ENCODE results near the gene UBE2D2.

Gene UBE2D2

GRCh38 chr5:139668924-139669661, 108.0 kb downstream of the UBE2D2 start:
- H3K9me3 ChIP-seq (ENCODE audit: control insufficient read depth, low read depth, low read length): no peaks in the 10 kb centered on the region
- no peak overlapping the region for H3K9ac ChIP-seq (ENCODE audit: low read length)
- H3K27me3 ChIP-seq (ENCODE audit: control insufficient read depth, insufficient read depth, low read length): no peaks in the 10 kb centered on the region
- H3K4me3 ChIP-seq (ENCODE audit: low read length): no peak overlapping the region
- H3K4me1 ChIP-seq (ENCODE audit: control insufficient read depth, low read depth, low read length): peaks cover 20% of the 10 kb centered on the region
- H3K27ac ChIP-seq (ENCODE audit: low read length): no peak overlapping the region
- no peaks in the 10 kb centered on the region for H3K36me3 ChIP-seq (ENCODE audit: control insufficient read depth, low read depth, low read length)

GRCh38 chr5:139669662-139670368, 108.7 kb downstream of the UBE2D2 start:
- Histone ChIP-seq H3K4me1 (ENCODE audit: control insufficient read depth, low read depth, low read length) (peaks cover 20% of the 10 kb centered on the region), H3K9ac (ENCODE audit: low read length) (no peak overlapping the region), H3K4me3 (ENCODE audit: low read length) (no peak overlapping the region), H3K27ac (ENCODE audit: low read length) (no peak overlapping the region), H3K27me3 (ENCODE audit: control insufficient read depth, insufficient read depth, low read length) (no peaks in the 10 kb centered on the region), H3K36me3 (ENCODE audit: control insufficient read depth, low read depth, low read length) (no peaks in the 10 kb centered on the region), H3K9me3 (ENCODE audit: control insufficient read depth, low read depth, low read length) (no peaks in the 10 kb centered on the region)

- Histone ChIP-seq H3K9me3 (ENCODE audit: control insufficient read depth, low read depth, low read length) (no peaks in the 10 kb centered on the region), H3K36me3 (ENCODE audit: control insufficient read depth, low read depth, low read length) (no peaks in the 10 kb centered on the region), H3K4me3 (ENCODE audit: low read length) (no peak overlapping the region), H3K27ac (ENCODE audit: low read length) (no peak overlapping the region), H3K9ac (ENCODE audit: low read length) (no peak overlapping the region), H3K4me1 (ENCODE audit: control insufficient read depth, low read depth, low read length) (peaks cover 20% of the 10 kb centered on the region), H3K27me3 (ENCODE audit: control insufficient read depth, insufficient read depth, low read length) (no peaks in the 10 kb centered on the region)
Measured at GRCh38 chr5:139670369-139671095, 109.4 kb downstream of the UBE2D2 start.

GRCh38 chr5:139671096-139671841, 110.1 kb downstream of the UBE2D2 start:
- Histone ChIP-seq H3K36me3 (ENCODE audit: control insufficient read depth, low read depth, low read length) (no peaks in the 10 kb centered on the region), H3K27ac (ENCODE audit: low read length) (no peak overlapping the region), H3K4me3 (ENCODE audit: low read length) (no peak overlapping the region), H3K4me1 (ENCODE audit: control insufficient read depth, low read depth, low read length) (peaks cover 20% of the 10 kb centered on the region), H3K9ac (ENCODE audit: low read length) (no peak overlapping the region), H3K9me3 (ENCODE audit: control insufficient read depth, low read depth, low read length) (no peaks in the 10 kb centered on the region), H3K27me3 (ENCODE audit: control insufficient read depth, insufficient read depth, low read length) (no peaks in the 10 kb centered on the region)

- no peak overlapping the region for H3K9ac ChIP-seq (ENCODE audit: low read length)
- no peak overlapping the region for H3K4me3 ChIP-seq (ENCODE audit: low read length)
- no peaks in the 10 kb centered on the region for H3K27me3 ChIP-seq (ENCODE audit: control insufficient read depth, insufficient read depth, low read length)
- H3K4me1 ChIP-seq (ENCODE audit: control insufficient read depth, low read depth, low read length): peaks cover 19% of the 10 kb centered on the region
- no peaks in the 10 kb centered on the region for H3K9me3 ChIP-seq (ENCODE audit: control insufficient read depth, low read depth, low read length)
- peaks cover 5% of the 10 kb centered on the region for H3K36me3 ChIP-seq (ENCODE audit: control insufficient read depth, low read depth, low read length)
- H3K27ac ChIP-seq (ENCODE audit: low read length): no peak overlapping the region
Measured at GRCh38 chr5:139675213-139675612, 114.1 kb downstream of the UBE2D2 start.

GRCh38 chr5:139675825-139676224, 114.7 kb downstream of the UBE2D2 start:
- H3K36me3 ChIP-seq (ENCODE audit: control insufficient read depth, low read depth, low read length): peaks cover 11% of the 10 kb centered on the region
- peaks cover 13% of the 10 kb centered on the region for H3K4me1 ChIP-seq (ENCODE audit: control insufficient read depth, low read depth, low read length)
- H3K9me3 ChIP-seq (ENCODE audit: control insufficient read depth, low read depth, low read length): no peaks in the 10 kb centered on the region
- H3K4me3 ChIP-seq (ENCODE audit: low read length): no peak overlapping the region
- H3K27ac ChIP-seq (ENCODE audit: low read length): no peak overlapping the region
- no peak overlapping the region for H3K9ac ChIP-seq (ENCODE audit: low read length)
- no peaks in the 10 kb centered on the region for H3K27me3 ChIP-seq (ENCODE audit: control insufficient read depth, insufficient read depth, low read length)

GRCh38 chr5:139676406-139676805, 115.3 kb downstream of the UBE2D2 start:
- H3K9me3 ChIP-seq (ENCODE audit: control insufficient read depth, low read depth, low read length): no peaks in the 10 kb centered on the region
- peaks cover 16% of the 10 kb centered on the region for H3K36me3 ChIP-seq (ENCODE audit: control insufficient read depth, low read depth, low read length)
- no peak overlapping the region for H3K27ac ChIP-seq (ENCODE audit: low read length)
- H3K9ac ChIP-seq (ENCODE audit: low read length): no peak overlapping the region
- peaks cover 9% of the 10 kb centered on the region for H3K4me1 ChIP-seq (ENCODE audit: control insufficient read depth, low read depth, low read length)
- H3K4me3 ChIP-seq (ENCODE audit: low read length): no peak overlapping the region
- H3K27me3 ChIP-seq (ENCODE audit: control insufficient read depth, insufficient read depth, low read length): no peaks in the 10 kb centered on the region

- no peak overlapping the region for H3K9ac ChIP-seq (ENCODE audit: low read length)
- no peak overlapping the region for H3K27ac ChIP-seq (ENCODE audit: low read length)
- H3K4me1 ChIP-seq (ENCODE audit: control insufficient read depth, low read depth, low read length): peaks cover 6% of the 10 kb centered on the region
- no peaks in the 10 kb centered on the region for H3K27me3 ChIP-seq (ENCODE audit: control insufficient read depth, insufficient read depth, low read length)
- H3K36me3 ChIP-seq (ENCODE audit: control insufficient read depth, low read depth, low read length): peaks cover 20% of the 10 kb centered on the region
- H3K9me3 ChIP-seq (ENCODE audit: control insufficient read depth, low read depth, low read length): no peaks in the 10 kb centered on the region
- no peak overlapping the region for H3K4me3 ChIP-seq (ENCODE audit: low read length)
Measured at GRCh38 chr5:139676951-139677735, 116.0 kb downstream of the UBE2D2 start.
